Left lung (tissue), 10 donors: ENCODE measurements around the gene WHRN. TPM values are rescaled to one million over a fixed set of nuclear protein-coding genes. Genes with fewer than 3 reads are reported as not detected.

Experiments used
- ATAC-seq: fragments of 200-7000 bp; cut with Tn5 transposase; one replicate; pipeline ENCODE4 v1.9.1; 2020; ENCODE audit warnings: moderate library complexity
- DNase-seq, 4 donors: peaks; one replicate each; pipeline ENCODE4 v3.0.0-alpha.2; 2013 to 2020
- H3K27ac ChIP-seq, 2 donors: fragments of 200-600 bp; sonication (generic) in 1 of 2; one replicate each; pipeline versions ENCODE4 v1.5.0 to v1.8.0; 2020 to 2021
- H3K27me3 ChIP-seq, 2 donors: fragments of 200-600 bp; sonication (generic) in 1 of 2; one replicate each; pipeline versions ENCODE4 v1.5.0 to v1.8.0; 2020 to 2021
- H3K36me3 ChIP-seq, 2 donors: fragments of 200-600 bp; sonication (generic) in 1 of 2; one replicate each; pipeline versions ENCODE4 v1.5.0 to v1.8.0; 2020 to 2021
- H3K4me1 ChIP-seq, 2 donors: fragments of 200-600 bp; one replicate each; pipeline ENCODE4 v1.8.0; 2021
- H3K4me3 ChIP-seq, 2 donors: fragments of 200-600 bp; sonication (generic) in 1 of 2; one replicate each; pipeline versions ENCODE4 v1.5.0 to v1.8.0; 2020 to 2021; ENCODE audit warnings: mild to moderate bottlenecking in 1 of 2
- H3K9me3 ChIP-seq, 2 donors: fragments of 200-600 bp; sonication (generic) in 1 of 2; one replicate each; pipeline versions ENCODE4 v1.5.0 to v1.8.0; 2020 to 2021
- intact Hi-C, 2 donors: fragments of 100-400 bp; cut with DNase I; formaldehyde crosslinking; loops; one replicate each; pipeline versions ENCODE4 v1.11.2 to v1.14.2; 2022
- polyA plus RNA-seq, 6 donors: library from polyadenylated mRNA; unstranded; fragments of 120-200 nt; gene quantifications; one replicate each; pipeline ENCODE4 v1.2.1, GENCODE V29; 2013; ENCODE audit not compliant: insufficient read length in 6 of 6
- total RNA-seq, 2 donors: library from RNA; stranded (reverse); fragmentation: NEBNext Ultra II Directional; extraction: Animal tissue kit (Norgen Biotek cat#: 25700); gene quantifications; one replicate each; pipeline ENCODE4 v1.2.1, GENCODE V29; 2021
- TF ChIP-seq, protein P1 (sequence below), 2 donors: fragments of 200-600 bp; sonication (generic) in 1 of 2; IDR thresholded peaks; one replicate each; pipeline versions ENCODE4 v1.5.0 to v1.8.0; 2021; ENCODE audit warnings: antibody characterized with exemption in 2 of 2
- donor health status: DM: no; HTN: yes; CAD: no.
- donor health status: DM: no; HTN: no; CAD: no.

The WHRN gene
- total and polyA plus RNA-seq, 8 donors: 5.1 to 17.3 (median 10.7) TPM

DNA sequence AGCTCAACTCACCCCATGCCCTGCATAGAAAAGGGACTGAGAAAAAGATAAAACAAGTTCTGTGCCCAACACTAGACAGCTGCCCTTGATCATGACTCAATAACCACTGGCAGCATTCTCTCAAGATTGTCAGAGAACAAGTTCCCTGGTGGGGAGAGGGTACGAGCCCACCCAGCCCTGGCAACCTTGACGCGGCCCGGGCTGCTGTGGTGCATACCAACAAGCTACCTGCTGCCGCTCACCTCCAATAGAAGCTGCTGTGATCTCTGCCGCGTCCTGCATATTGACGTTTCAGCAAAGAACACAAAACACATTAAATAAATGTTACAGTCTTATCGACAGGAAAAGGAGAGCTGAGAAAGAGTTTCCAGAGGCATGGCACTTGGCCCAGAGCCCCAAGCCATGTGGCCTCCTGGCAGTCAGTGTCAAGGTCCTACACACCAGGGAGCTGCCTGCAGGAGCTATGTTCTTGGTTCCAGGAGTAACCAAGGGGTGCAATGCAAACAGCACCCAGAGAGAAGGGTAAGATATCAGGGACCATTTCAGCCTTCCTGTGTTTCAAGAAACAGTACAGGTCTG is 28.3 kb downstream of the WHRN start:
- Histone ChIP-seq H3K36me3 (no peaks in the 10 kb centered on the region), H3K4me3 (no peak overlapping the region), H3K27ac (no peak overlapping the region), H3K4me1 (no peaks in the 10 kb centered on the region), H3K27me3 (no peaks in the 10 kb centered on the region), H3K9me3 (no peaks in the 10 kb centered on the region)
- intact Hi-C loops: no loop called here
- ATAC-seq: no peak
- TF ChIP-seq, protein P1, sequence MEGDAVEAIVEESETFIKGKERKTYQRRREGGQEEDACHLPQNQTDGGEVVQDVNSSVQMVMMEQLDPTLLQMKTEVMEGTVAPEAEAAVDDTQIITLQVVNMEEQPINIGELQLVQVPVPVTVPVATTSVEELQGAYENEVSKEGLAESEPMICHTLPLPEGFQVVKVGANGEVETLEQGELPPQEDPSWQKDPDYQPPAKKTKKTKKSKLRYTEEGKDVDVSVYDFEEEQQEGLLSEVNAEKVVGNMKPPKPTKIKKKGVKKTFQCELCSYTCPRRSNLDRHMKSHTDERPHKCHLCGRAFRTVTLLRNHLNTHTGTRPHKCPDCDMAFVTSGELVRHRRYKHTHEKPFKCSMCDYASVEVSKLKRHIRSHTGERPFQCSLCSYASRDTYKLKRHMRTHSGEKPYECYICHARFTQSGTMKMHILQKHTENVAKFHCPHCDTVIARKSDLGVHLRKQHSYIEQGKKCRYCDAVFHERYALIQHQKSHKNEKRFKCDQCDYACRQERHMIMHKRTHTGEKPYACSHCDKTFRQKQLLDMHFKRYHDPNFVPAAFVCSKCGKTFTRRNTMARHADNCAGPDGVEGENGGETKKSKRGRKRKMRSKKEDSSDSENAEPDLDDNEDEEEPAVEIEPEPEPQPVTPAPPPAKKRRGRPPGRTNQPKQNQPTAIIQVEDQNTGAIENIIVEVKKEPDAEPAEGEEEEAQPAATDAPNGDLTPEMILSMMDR (IDR thresholded peaks at IDR 0.05): no peak
- no peak for DNase-seq

DNA sequence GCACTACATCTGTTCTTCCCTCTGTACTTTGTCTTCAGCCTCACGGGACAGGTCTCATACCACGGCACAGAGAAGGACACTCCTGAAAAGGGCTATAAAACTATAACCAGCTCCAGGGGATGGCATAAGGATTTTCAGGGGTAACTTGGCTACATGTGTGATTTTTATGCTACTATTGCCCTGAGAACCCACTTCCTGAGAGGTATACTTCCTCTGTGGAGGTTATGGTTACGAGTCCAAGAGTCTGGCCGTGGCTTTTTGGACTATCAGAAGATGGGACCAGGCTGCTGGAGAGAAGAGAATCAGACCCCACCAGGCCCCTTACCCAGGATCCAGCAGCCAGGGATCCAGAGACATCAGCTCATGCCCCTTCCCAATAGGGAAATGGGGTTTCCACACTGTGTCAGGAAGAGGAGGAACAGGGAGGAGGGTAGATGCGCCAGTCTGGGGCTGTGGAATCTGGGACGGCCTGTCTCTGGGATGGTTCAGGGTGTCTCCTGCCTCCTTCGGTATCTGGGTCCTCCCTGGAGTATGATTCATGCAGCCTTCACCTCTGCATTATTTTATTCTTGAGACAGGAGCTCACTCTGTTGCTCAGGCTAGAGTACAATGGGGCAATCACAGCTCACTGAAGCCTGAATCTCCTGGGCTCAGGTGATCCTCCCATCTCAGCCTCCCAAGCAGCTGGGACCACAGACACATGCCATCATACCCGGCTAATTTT is 29.7 kb downstream of the WHRN start:
- no peak for DNase-seq
- Histone ChIP-seq H3K27me3 (no peaks in the 10 kb centered on the region), H3K4me1 (no peaks in the 10 kb centered on the region), H3K27ac (no peak overlapping the region), H3K36me3 (no peaks in the 10 kb centered on the region), H3K9me3 (no peaks in the 10 kb centered on the region), H3K4me3 (no peak overlapping the region)
- intact Hi-C loops: no loop called here
- ATAC-seq: no peak
- TF ChIP-seq, protein P1 (IDR thresholded peaks at IDR 0.05): no peak

DNA sequence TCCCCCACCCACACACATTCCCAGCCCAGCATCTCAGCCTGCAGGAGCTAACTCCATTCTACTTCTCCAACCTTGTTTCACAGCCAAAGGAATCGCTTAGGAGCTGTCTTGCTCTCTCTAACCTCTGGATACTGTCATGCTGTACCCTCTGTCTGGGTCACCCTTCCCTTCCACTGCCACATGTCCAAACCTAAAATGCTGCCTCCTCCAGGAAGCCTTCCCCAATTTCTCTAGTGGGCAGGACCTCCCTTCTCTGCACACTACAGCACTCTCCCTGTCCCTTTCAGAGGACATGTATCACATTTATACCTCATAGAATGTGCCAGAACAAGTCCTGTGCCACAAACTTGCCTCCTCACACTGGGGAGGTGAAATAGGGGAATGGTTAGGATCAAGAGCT is 30.8 kb downstream of the WHRN start:
- H3K27me3 ChIP-seq: no peaks in the 10 kb centered on the region
- no peak for ATAC-seq
- intact Hi-C loops: no loop called here

GRCh38 chr9:114473447-114473801 is 31.8 kb downstream of the WHRN start:
- intact Hi-C loops: no loop called here
- Histone ChIP-seq H3K27me3 (no peaks in the 10 kb centered on the region), H3K9me3 (no peaks in the 10 kb centered on the region), H3K4me1 (no peaks in the 10 kb centered on the region), H3K27ac (no peak overlapping the region), H3K36me3 (no peaks in the 10 kb centered on the region), H3K4me3 (no peak overlapping the region)
- DNase-seq (no peak), ATAC-seq (no peak)
- TF ChIP-seq, protein P1 (IDR thresholded peaks at IDR 0.05): no peak

More for the DNA sequence above, 30.8 kb downstream of the WHRN start:
- no peak overlapping the region for H3K27ac ChIP-seq
- TF ChIP-seq, protein P1 (IDR thresholded peaks at IDR 0.05): no peak
- no peaks in the 10 kb centered on the region for H3K4me1 ChIP-seq
- no peak overlapping the region for H3K4me3 ChIP-seq
- no peaks in the 10 kb centered on the region for H3K9me3 ChIP-seq
- H3K36me3 ChIP-seq: no peaks in the 10 kb centered on the region
- no peak for DNase-seq

- Histone ChIP-seq H3K27me3 (no peaks in the 10 kb centered on the region), H3K4me1 (no peaks in the 10 kb centered on the region), H3K27ac (no peak overlapping the region), H3K36me3 (no peaks in the 10 kb centered on the region), H3K9me3 (no peaks in the 10 kb centered on the region), H3K4me3 (no peak overlapping the region)
- DNase-seq (no peak), ATAC-seq (no peak)
- intact Hi-C loops: no loop called here
- TF ChIP-seq, protein P1 (IDR thresholded peaks at IDR 0.05): no peak
These were observed 32.4 kb downstream of the WHRN start for GRCh38 chr9:114472765-114473446.
